Naive thymus-derived CD4-positive, alpha-beta T cell (primary cell): ENCODE results near the gene SAAL1. TPM values are rescaled to one million over a fixed set of nuclear protein-coding genes. Genes with fewer than 3 reads are reported as not detected.
A peak's percentile ranks its signal among the peaks of the same experiment; 100 is the strongest.
"Not testable (repeated sequence)": the region's sequence is repeated elsewhere in the genome, so short reads cannot be mapped to it uniquely, and the experiment has no call there.

ENCODE experiments used
- ATAC-seq: fragments of 150-1000 bp; cut with Tn5 transposase; 2 replicates; pipeline ENCODE4 v1.10.0; 2021; ENCODE audit warnings: mild to moderate bottlenecking, moderate library complexity
- CTCF ChIA-PET: fragments of 350-600 bp; sonication (Branson Sonifier 250); formaldehyde crosslinking; loops from one replicate; lab custom pipeline; 2021; ENCODE audit warnings: antibody characterized with exemption; lab: Charles Lee
- POLR2A ChIA-PET: fragments of 350-600 bp; sonication (Branson Sonifier 250); formaldehyde crosslinking; loops from one replicate; lab custom pipeline; 2021; ENCODE audit warnings: antibody characterized with exemption, inconsistent platforms; lab: Charles Lee
- DNase-seq, 9 donors: peaks; one replicate each; pipeline versions ENCODE4 v3.0.0 to v3.0.0-alpha.2; 2020 to 2022; ENCODE audit warnings: mixed read lengths in 1 of 9
- H3K27ac ChIP-seq: one replicate; pipeline ENCODE4 v1.7.0; 2013; ENCODE audit warnings: mild to moderate bottlenecking, low read depth, low read length, moderate library complexity
- H3K27me3 ChIP-seq, 2 donors: one replicate each; pipeline ENCODE4 v1.7.0; 2013; ENCODE audit warnings: low read length in 2 of 2, mild to moderate bottlenecking in 2 of 2, moderate library complexity in 2 of 2; ENCODE audit not compliant: control insufficient read depth in 2 of 2, insufficient read depth in 2 of 2
- H3K36me3 ChIP-seq, 3 experiments: 1 replicate in 2 of 3; 2 replicates in 1 of 3; pipeline ENCODE4 v1.7.0; 2013; ENCODE audit warnings: low read length in 3 of 3, mild to moderate bottlenecking in 3 of 3, moderate library complexity in 1 of 3; ENCODE audit not compliant: insufficient read depth in 3 of 3, control insufficient read depth in 2 of 3
- H3K4me1 ChIP-seq, 2 donors: one replicate each; pipeline ENCODE4 v1.7.0; 2013; ENCODE audit warnings: low read length in 2 of 2, mild to moderate bottlenecking in 2 of 2, moderate library complexity in 1 of 2; ENCODE audit not compliant: control insufficient read depth in 2 of 2, insufficient read depth in 2 of 2
- H3K4me3 ChIP-seq: 2 replicates; pipeline ENCODE4 v1.7.0; 2013; ENCODE audit warnings: mild to moderate bottlenecking, low read length
- H3K9me3 ChIP-seq, 3 experiments: 1 replicate in 2 of 3; 2 replicates in 1 of 3; pipeline ENCODE4 v1.7.0; 2013; ENCODE audit warnings: low read length in 3 of 3; ENCODE audit not compliant: control insufficient read depth in 2 of 3
- H3K27ac Mint-ChIP-seq, 9 donors: one replicate each; pipeline ENCODE4 v1.8.0; 2020 to 2022; ENCODE audit warnings: mixed read lengths in 9 of 9, mild to moderate bottlenecking in 8 of 9, moderate library complexity in 5 of 9, inconsistent platforms in 2 of 9
- H3K27me3 Mint-ChIP-seq, 5 donors: one replicate each; pipeline ENCODE4 v1.8.0; 2021 to 2022; ENCODE audit warnings: mixed read lengths in 5 of 5, mild to moderate bottlenecking in 1 of 5
- H3K36me3 Mint-ChIP-seq, 5 donors: one replicate each; pipeline ENCODE4 v1.8.0; 2020 to 2022; ENCODE audit warnings: mixed read lengths in 5 of 5, mild to moderate bottlenecking in 3 of 5, inconsistent platforms in 1 of 5
- H3K4me1 Mint-ChIP-seq, 7 donors: one replicate each; pipeline ENCODE4 v1.8.0; 2020 to 2022; ENCODE audit warnings: mixed read lengths in 7 of 7, mild to moderate bottlenecking in 3 of 7, inconsistent platforms in 1 of 7
- H3K4me3 Mint-ChIP-seq, 10 donors: one replicate each; pipeline ENCODE4 v1.8.0; 2020 to 2022; ENCODE audit warnings: mild to moderate bottlenecking in 10 of 10, mixed read lengths in 10 of 10, moderate library complexity in 6 of 10, inconsistent platforms in 2 of 10
- H3K9me3 Mint-ChIP-seq, 11 donors: one replicate each; pipeline ENCODE4 v1.8.0; 2020 to 2022; ENCODE audit warnings: mixed read lengths in 11 of 11, mild to moderate bottlenecking in 4 of 11, inconsistent platforms in 1 of 11, moderate library complexity in 1 of 11
- intact Hi-C, 2 donors: fragments of 100-400 bp; cut with micrococcal nuclease; formaldehyde crosslinking; loops; one replicate each; pipeline ENCODE4 v1.15.1; 2023
- polyA plus RNA-seq, 2 donors: library from polyadenylated mRNA; unstranded; fragments of 300-500 nt; fragmentation: Illumina TruSeq; gene quantifications; one replicate each; pipeline ENCODE4 v1.2.3, GENCODE V29; 2021
- total RNA-seq, 6 experiments: library from RNA in 5 of 6; stranded (reverse) in 5 of 6; gene quantifications; 1 replicate in 5 of 6; 2 replicates in 1 of 6; pipeline ENCODE4 v1.2.3 and lab custom pipeline; 2021 to 2026

SAAL1 gene
- total and polyA plus RNA-seq, 7 experiments from 2014 or later: 14.6 to 25.3 (median 17.3) TPM

DNA sequence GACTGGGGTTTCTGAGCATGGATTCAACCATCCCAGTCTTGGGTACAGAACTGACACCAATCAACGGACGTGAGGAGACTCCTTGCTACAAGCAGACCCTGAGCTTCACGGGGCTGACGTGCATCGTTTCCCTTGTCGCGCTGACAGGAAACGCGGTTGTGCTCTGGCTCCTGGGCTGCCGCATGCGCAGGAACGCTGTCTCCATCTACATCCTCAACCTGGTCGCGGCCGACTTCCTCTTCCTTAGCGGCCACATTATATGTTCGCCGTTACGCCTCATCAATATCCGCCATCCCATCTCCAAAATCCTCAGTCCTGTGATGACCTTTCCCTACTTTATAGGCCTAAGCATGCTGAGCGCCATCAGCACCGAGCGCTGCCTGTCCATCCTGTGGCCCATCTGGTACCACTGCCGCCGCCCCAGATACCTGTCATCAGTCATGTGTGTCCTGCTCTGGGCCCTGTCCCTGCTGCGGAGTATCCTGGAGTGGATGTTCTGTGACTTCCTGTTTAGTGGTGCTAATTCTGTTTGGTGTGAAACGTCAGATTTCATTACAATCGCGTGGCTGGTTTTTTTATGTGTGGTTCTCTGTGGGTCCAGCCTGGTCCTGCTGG, 31.4 kb upstream of the SAAL1 start:
- no peaks in the 10 kb centered on the region for H3K27me3 ChIP-seq
- peaks cover 23 to 49% (median 33%) of the 10 kb centered on the region in 5 donors for H3K27me3 Mint-ChIP-seq
- H3K9me3 Mint-ChIP-seq: no peaks in the 10 kb centered on the region
- no peaks in the 10 kb centered on the region for H3K36me3 ChIP-seq
- no peak overlapping the region for H3K27ac ChIP-seq
- no peaks in the 10 kb centered on the region for H3K4me1 ChIP-seq
- no peak overlapping the region for H3K27ac Mint-ChIP-seq
- ChIA-PET CTCF (no interaction called here), POLR2A (no interaction called here)
- no peaks in the 10 kb centered on the region for H3K9me3 ChIP-seq
- H3K4me3 Mint-ChIP-seq: no peak overlapping the region
- intact Hi-C loops: no loop called here
- DNase-seq (no peak), ATAC-seq (no peak)
- H3K4me1 Mint-ChIP-seq: no peaks in the 10 kb centered on the region
- no peak overlapping the region for H3K4me3 ChIP-seq
- H3K36me3 Mint-ChIP-seq: no peaks in the 10 kb centered on the region

DNA sequence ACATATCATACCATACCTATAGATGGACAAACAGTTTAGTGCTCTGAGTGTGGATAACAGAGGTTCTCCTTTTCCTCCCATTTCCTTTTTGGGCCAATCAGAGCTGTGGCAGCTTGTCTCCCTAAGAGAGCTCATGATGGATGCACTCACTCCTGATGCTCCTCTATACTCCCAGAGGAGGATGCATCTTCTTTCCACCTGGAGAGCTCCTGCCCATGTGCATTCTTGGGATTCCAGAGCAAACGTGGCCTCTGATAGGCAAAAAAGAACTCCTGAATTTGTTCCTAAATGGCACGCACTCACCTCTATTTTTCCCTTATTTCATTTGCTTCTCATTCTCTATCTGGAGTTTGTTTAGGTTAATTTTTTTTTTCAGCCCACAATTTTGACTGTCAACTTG, 29.4 kb upstream of the SAAL1 start:
- ATAC-seq (no peak), DNase-seq (no peak)
- Mint-ChIP-seq H3K27ac (no peak overlapping the region), H3K27me3 (peaks cover 26 to 39% (median 36%) of the 10 kb centered on the region in 5 donors), H3K36me3 (no peaks in the 10 kb centered on the region), H3K4me1 (no peaks in the 10 kb centered on the region), H3K4me3 (no peak overlapping the region), H3K9me3 (peaks cover 0 to 3% (median 0%) of the 10 kb centered on the region in 11 donors)
- Histone ChIP-seq H3K4me3 (no peak overlapping the region), H3K9me3 (no peaks in the 10 kb centered on the region), H3K4me1 (no peaks in the 10 kb centered on the region), H3K27me3 (no peaks in the 10 kb centered on the region), H3K36me3 (no peaks in the 10 kb centered on the region), H3K27ac (no peak overlapping the region)
- CTCF ChIA-PET: no interaction called here
- POLR2A ChIA-PET: no interaction called here
- intact Hi-C loops: no loop called here

DNA sequence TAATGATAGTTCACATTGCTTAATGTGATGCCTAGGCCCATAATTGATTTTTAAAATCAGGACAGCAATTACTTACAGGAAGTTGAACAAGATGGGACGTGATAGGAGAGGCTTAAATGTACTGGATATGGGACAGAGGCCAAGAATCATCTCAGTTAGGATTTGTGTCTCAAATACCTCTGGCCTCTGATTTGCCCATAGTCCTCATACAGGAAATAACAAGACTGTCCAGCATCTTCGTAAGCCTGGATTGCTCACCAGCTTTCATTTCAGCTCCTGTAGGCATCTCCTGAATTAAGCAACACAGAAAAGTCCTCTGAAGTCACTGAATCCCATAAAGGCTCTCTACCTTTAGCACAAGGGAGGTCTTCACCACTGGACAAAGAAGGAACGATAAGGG, 26.5 kb upstream of the SAAL1 start, which contains the start of gene MRGPRX3:
Gene MRGPRX3, plus strand, starts transcription at position 231 of the 400 bp plus-strand sequence. CDS start 4,632 bp downstream, outside the sequence.
- H3K4me3 Mint-ChIP-seq: no peak within 1 kb of the TSS
- peaks cover 0 to 3% (median 0%) of the 10 kb centered on the region in 11 donors for H3K9me3 Mint-ChIP-seq
- Histone ChIP-seq H3K9me3 (no peaks in the 10 kb centered on the region), H3K27ac (no peak within 1 kb of the TSS), H3K27me3 (no peaks in the 10 kb centered on the region), H3K4me3 (no peak within 1 kb of the TSS), H3K36me3 (no peaks in the 10 kb centered on the region), H3K4me1 (no peaks in the 10 kb centered on the region)
- H3K27me3 Mint-ChIP-seq: peaks cover 31 to 56% (median 50%) of the 10 kb centered on the region in 5 donors
- ChIA-PET POLR2A (no interaction called here), CTCF (no interaction called here)
- intact Hi-C loops: no loop called here
- no peak within 1 kb of the TSS for H3K27ac Mint-ChIP-seq
- ATAC-seq: no peak
- peaks cover 0 to 3% (median 0%) of the 10 kb centered on the region in 5 donors for H3K36me3 Mint-ChIP-seq
- H3K4me1 Mint-ChIP-seq: no peaks in the 10 kb centered on the region
- no peak for DNase-seq

DNA sequence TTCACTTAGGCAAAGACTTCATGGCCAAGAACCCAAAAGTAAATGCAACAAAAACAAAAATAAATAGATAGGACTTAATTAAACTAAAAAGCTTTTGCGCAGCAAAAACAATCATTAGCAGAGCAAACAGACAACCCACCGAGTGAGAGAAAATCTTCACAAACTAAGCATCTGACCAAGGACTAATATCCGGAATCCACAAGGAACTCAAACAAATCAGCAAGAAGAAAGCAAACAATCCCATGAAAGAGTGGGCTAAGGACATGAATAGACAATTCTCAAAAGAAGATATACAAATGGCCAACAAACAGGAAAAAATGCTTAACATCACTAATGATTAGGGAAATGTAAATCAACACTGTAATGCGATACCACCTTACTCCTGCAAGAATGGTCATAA, 25.2 kb upstream of the SAAL1 start:
- H3K4me3 ChIP-seq: not testable (repeated sequence)

DNA sequence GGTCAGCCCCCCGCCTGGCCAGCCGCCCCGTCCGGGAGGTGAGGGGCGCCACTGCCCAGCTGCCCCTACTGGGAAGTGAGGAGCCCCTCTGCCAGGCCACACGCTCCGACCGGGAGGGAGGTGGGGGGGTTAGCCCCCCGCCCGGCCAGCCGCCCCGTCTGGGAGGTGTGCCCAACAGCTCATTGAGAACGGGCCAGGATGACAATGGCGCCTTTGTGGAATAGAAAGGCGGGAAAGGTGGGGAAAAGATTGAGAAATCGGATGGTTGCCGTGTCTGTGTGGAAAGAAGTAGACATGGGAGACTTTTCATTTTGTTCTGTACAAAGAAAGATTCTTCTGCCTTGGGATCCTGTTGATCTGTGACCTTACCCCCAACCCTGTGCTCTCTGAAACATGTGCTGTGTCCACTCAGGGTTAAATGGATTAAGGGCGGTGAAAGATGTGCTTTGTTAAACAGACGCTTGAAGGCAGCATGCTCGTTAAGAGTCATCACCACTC, 15.5 kb upstream of the SAAL1 start:
- peaks cover 9 to 17% (median 11%) of the 10 kb centered on the region in 5 donors for H3K27me3 Mint-ChIP-seq
- H3K27me3 ChIP-seq, H3K4me3 ChIP-seq, H3K27ac ChIP-seq, H3K4me1 ChIP-seq, H3K9me3 ChIP-seq, H3K4me1 Mint-ChIP-seq, ATAC-seq, POLR2A ChIA-PET, H3K36me3 ChIP-seq, H3K27ac Mint-ChIP-seq, intact Hi-C loops, H3K4me3 Mint-ChIP-seq, H3K9me3 Mint-ChIP-seq, CTCF ChIA-PET, H3K36me3 Mint-ChIP-seq, DNase-seq: not testable (repeated sequence)

More for the DNA sequence above, 25.2 kb upstream of the SAAL1 start:
- POLR2A ChIA-PET: interaction anchor here (0.6 kb wide), 1 partner anchor 34 kb away, joined by 4 read pairs; no protein-coding TSS in a partner anchor
- H3K27ac ChIP-seq, ATAC-seq, H3K36me3 ChIP-seq, H3K27ac Mint-ChIP-seq, H3K4me1 ChIP-seq, H3K27me3 ChIP-seq, H3K9me3 ChIP-seq, CTCF ChIA-PET, DNase-seq, H3K36me3 Mint-ChIP-seq, H3K9me3 Mint-ChIP-seq, H3K4me1 Mint-ChIP-seq, intact Hi-C loops, H3K4me3 Mint-ChIP-seq: not testable (repeated sequence)
- peaks cover 33 to 58% (median 47%) of the 10 kb centered on the region in 5 donors for H3K27me3 Mint-ChIP-seq

DNA sequence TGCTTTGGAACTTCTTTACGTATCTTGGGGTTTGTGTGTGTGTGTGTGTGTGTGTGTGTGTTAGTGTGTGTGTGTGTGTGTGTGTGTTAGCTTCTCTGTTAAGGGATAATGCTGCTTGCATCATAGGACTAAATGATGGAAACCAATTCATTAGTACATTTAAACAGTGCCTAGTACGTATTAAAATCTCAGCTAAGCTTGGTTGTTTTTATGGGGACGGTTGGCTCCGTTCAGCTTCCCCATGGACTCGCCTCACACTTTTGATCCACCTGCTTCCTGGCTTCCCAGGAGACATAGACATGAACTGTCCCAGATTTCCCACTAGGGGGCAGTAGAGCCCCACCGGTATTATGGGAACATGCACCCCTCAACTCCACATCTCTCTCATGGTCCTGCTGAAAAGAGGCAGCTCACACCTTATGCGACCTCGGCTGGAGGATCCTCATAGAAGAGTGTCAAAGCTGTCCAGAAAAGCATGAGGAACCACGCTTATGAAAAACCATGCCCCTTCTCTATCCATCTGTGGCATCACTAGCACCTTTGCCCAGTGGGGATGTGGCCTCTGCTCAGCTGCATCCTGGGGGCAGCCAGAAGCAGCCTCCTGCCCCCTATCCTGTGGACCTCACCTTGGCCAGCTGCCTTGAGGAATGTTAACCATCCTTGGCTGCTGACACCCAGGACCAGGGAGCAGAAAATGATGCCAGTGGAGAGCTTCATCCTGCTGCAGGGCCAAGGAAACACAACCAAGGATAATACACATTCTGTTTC, 9.7 kb upstream of the SAAL1 start:
- DNase-seq (peak; percentile 37 to 67 (median 63)), ATAC-seq (peak; percentile 92)
- Histone ChIP-seq H3K4me3 (no peak overlapping the region), H3K36me3 (no peaks in the 10 kb centered on the region), H3K27ac (no peak overlapping the region), H3K4me1 (no peaks in the 10 kb centered on the region), H3K9me3 (no peaks in the 10 kb centered on the region), H3K27me3 (no peaks in the 10 kb centered on the region)
- peaks cover 17 to 40% (median 29%) of the 10 kb centered on the region in 5 donors for H3K27me3 Mint-ChIP-seq
- peaks cover 0 to 5% (median 0%) of the 10 kb centered on the region in 7 donors for H3K4me1 Mint-ChIP-seq
- H3K9me3 Mint-ChIP-seq: no peaks in the 10 kb centered on the region
- no peak overlapping the region for H3K27ac Mint-ChIP-seq
- H3K36me3 Mint-ChIP-seq: no peaks in the 10 kb centered on the region
- ChIA-PET POLR2A (interaction anchor here (1.2 kb wide), 1 partner anchor 11 kb away, joined by 3 read pairs; no protein-coding TSS in a partner anchor), CTCF (interaction anchor here (0.8 to 2.5 kb wide), 17 partner anchors 10 to 651 kb away, joined by 3 to 19 read pairs (median 4); partner anchors contain the start of gene SAAL1)
- intact Hi-C loops: loop anchor here (1.0 to 10.0 kb wide), 9 partner anchors 87 to 1439 kb away; partner anchors contain the start of gene TSG101 (in 1 of the 2)
- H3K4me3 Mint-ChIP-seq: no peak overlapping the region
